CMK (cell line): ENCODE data around the gene MAFG.
"Not testable (repeated sequence)": the region's sequence is repeated elsewhere in the genome, so short reads cannot be mapped to it uniquely, and the experiment has no call there.

ENCODE experiments used
- DNase-seq: peaks from one replicate; pipeline ENCODE4 v3.0.0-alpha.2; 2010; ENCODE audit warnings: low read depth

MAFG gene

GRCh38 chr17:81923302-81924260, 4.0 kb downstream of the MAFG start:
- DNase-seq = peak; percentile 72

GRCh38 chr17:81922566-81923301, 4.8 kb downstream of the MAFG start:
- no peak for DNase-seq

GRCh38 chr17:81921996-81922565, 5.5 kb downstream of the MAFG start:
- DNase-seq = no peak

GRCh38 chr17:81921537-81921862, 6.0 kb downstream of the MAFG start:
- DNase-seq = no peak

- DNase-seq = no peak
Observed at GRCh38 chr17:81920612-81921536, 6.7 kb downstream of the MAFG start.

GRCh38 chr17:81918832-81919545, 8.5 kb downstream of the MAFG start:
- no peak for DNase-seq

- not testable (repeated sequence) for DNase-seq
Observed at GRCh38 chr17:81918333-81918669, 9.2 kb downstream of the MAFG start.

GRCh38 chr17:81917565-81918332, 9.8 kb downstream of the MAFG start, which contains the start of gene SIRT7:
SIRT7 (minus strand) TSS chr17:81918176; CDS start chr17:81918131, 45 bp downstream.
- DNase-seq = peak; percentile 68

- DNase-seq = no peak
Observed at GRCh38 chr17:81916234-81917001, 11.1 kb downstream of the MAFG start.

GRCh38 chr17:81915331-81915730, 12.2 kb downstream of the MAFG start:
- DNase-seq = no peak

GRCh38 chr17:81914103-81914850, 13.3 kb downstream of the MAFG start:
- no peak for DNase-seq

GRCh38 chr17:81913394-81914102, 14.0 kb downstream of the MAFG start:
- no peak for DNase-seq

GRCh38 chr17:81912441-81913309, 14.9 kb downstream of the MAFG start:
- no peak for DNase-seq

- no peak for DNase-seq
Observed at GRCh38 chr17:81911969-81912368, 15.6 kb downstream of the MAFG start.

GRCh38 chr17:81911277-81911961, 16.1 kb downstream of the MAFG start, which contains the start of gene PCYT2:
PCYT2 (minus strand) TSS chr17:81911399; CDS start chr17:81911355, 44 bp downstream.
- DNase-seq = peak; percentile 71

- DNase-seq = no peak
Observed at GRCh38 chr17:81910840-81911276, 16.7 kb downstream of the MAFG start.
